CD14-positive monocyte (primary cell): Measurements from ENCODE around the gene CAMTA1. TPM values are rescaled to one million over a fixed set of nuclear protein-coding genes. Genes with fewer than 3 reads are reported as not detected.

Experiments
- DNase-seq, 3 donors: peaks; one replicate each; pipeline ENCODE4 v3.0.0-alpha.2; 2011 to 2022
- H2AFZ ChIP-seq: 2 replicates; pipeline ENCODE4 v1.6.0; 2012; ENCODE audit warnings: mild to moderate bottlenecking, low read depth, low read length, inconsistent platforms; ENCODE audit not compliant: insufficient read depth, poor library complexity, severe bottlenecking
- H3K27ac ChIP-seq, 2 donors: 1 replicate in 1 of 2; 2 replicates in 1 of 2; pipeline ENCODE4 v1.5.1; 2012 to 2013; ENCODE audit warnings: low read length in 2 of 2, control low read depth in 1 of 2, inconsistent platforms in 1 of 2, low read depth in 1 of 2, mild to moderate bottlenecking in 1 of 2
- H3K27me3 ChIP-seq, 2 donors: one replicate each; pipeline versions ENCODE4 v1.6.0 to v1.6.1; 2011 to 2013; ENCODE audit warnings: low read length in 2 of 2; ENCODE audit not compliant: control insufficient read depth in 2 of 2, insufficient read depth in 2 of 2
- H3K36me3 ChIP-seq, 2 donors: replicated peaks in 1 of 2; 1 replicate in 1 of 2; 2 replicates in 1 of 2; pipeline versions ENCODE4 v1.5.1 to v1.6.1; 2012 to 2013; ENCODE audit warnings: low read length in 2 of 2, control low read depth in 1 of 2, inconsistent platforms in 1 of 2, mild to moderate bottlenecking in 1 of 2; ENCODE audit not compliant: insufficient read depth in 2 of 2, control insufficient read depth in 1 of 2
- H3K4me1 ChIP-seq, 2 donors: 1 replicate in 1 of 2; 2 replicates in 1 of 2; pipeline versions ENCODE4 v1.5.1 to v1.6.1; 2012 to 2013; ENCODE audit warnings: low read length in 2 of 2, control low read depth in 1 of 2, inconsistent platforms in 1 of 2, mild to moderate bottlenecking in 1 of 2, moderate library complexity in 1 of 2; ENCODE audit not compliant: insufficient read depth in 2 of 2, control insufficient read depth in 1 of 2
- H3K4me2 ChIP-seq: replicated peaks from 2 replicates; pipeline ENCODE3; 2012; ENCODE audit warnings: low read length, moderate library complexity, mild to moderate bottlenecking; ENCODE audit not compliant: poor library complexity, severe bottlenecking; ENCODE audit errors: extremely low read depth
- H3K4me3 ChIP-seq, 3 experiments: fragments of 200-600 bp in 1 of 3; sonication (generic) in 1 of 3; replicated peaks in 1 of 3; 1 replicate in 2 of 3; 2 replicates in 1 of 3; pipeline ENCODE4 v1.5.1; 2011 to 2013; ENCODE audit warnings: low read length in 3 of 3, mild to moderate bottlenecking in 3 of 3, control low read depth in 2 of 3, low read depth in 2 of 3, inconsistent platforms in 1 of 3, moderate library complexity in 1 of 3
- H3K79me2 ChIP-seq: 2 replicates; pipeline ENCODE4 v1.6.0; 2012; ENCODE audit warnings: mild to moderate bottlenecking, control low read depth, inconsistent platforms, low read length, moderate library complexity; ENCODE audit not compliant: insufficient read depth
- H3K9ac ChIP-seq: 2 replicates; pipeline ENCODE4 v1.6.0; 2017; ENCODE audit warnings: low read length, mild to moderate bottlenecking; ENCODE audit not compliant: insufficient read depth, poor library complexity, severe bottlenecking
- H3K9me3 ChIP-seq, 2 donors: replicated peaks in 1 of 2; 1 replicate in 1 of 2; 2 replicates in 1 of 2; pipeline versions ENCODE4 v1.5.1 to v1.6.1; 2012 to 2013; ENCODE audit warnings: low read length in 2 of 2, control low read depth in 1 of 2; ENCODE audit not compliant: control insufficient read depth in 1 of 2, insufficient read depth in 1 of 2
- H4K20me1 ChIP-seq: 2 replicates; pipeline ENCODE4 v1.6.0; 2012; ENCODE audit warnings: mild to moderate bottlenecking, low read length, control low read depth, moderate library complexity; ENCODE audit not compliant: insufficient read depth
- H3K27ac Mint-ChIP-seq, 7 donors: one replicate each; pipeline ENCODE4 v1.8.0; 2020; ENCODE audit warnings: mild to moderate bottlenecking in 7 of 7, mixed read lengths in 7 of 7, moderate library complexity in 6 of 7, inconsistent platforms in 2 of 7
- H3K27me3 Mint-ChIP-seq, 3 donors: one replicate each; pipeline ENCODE4 v1.8.0; 2021 to 2022; ENCODE audit warnings: low read depth in 3 of 3, mild to moderate bottlenecking in 3 of 3, mixed read lengths in 3 of 3, moderate library complexity in 3 of 3, inconsistent platforms in 1 of 3
- H3K36me3 Mint-ChIP-seq, 2 donors: one replicate each; pipeline ENCODE4 v1.8.0; 2020; ENCODE audit warnings: mixed read lengths in 2 of 2, inconsistent platforms in 1 of 2, mild to moderate bottlenecking in 1 of 2
- H3K4me1 Mint-ChIP-seq: one replicate; pipeline ENCODE4 v1.8.0; 2020; ENCODE audit warnings: mild to moderate bottlenecking, mixed read lengths
- H3K4me3 Mint-ChIP-seq, 2 donors: one replicate each; pipeline ENCODE4 v1.8.0; 2020; ENCODE audit warnings: mild to moderate bottlenecking in 2 of 2, mixed read lengths in 2 of 2, moderate library complexity in 1 of 2
- H3K9me3 Mint-ChIP-seq, 7 donors: one replicate each; pipeline ENCODE4 v1.8.0; 2020 to 2022; ENCODE audit warnings: mixed read lengths in 7 of 7, mild to moderate bottlenecking in 6 of 7, moderate library complexity in 6 of 7, inconsistent platforms in 2 of 7
- CTCF ChIP-seq: fragments of 200-600 bp; IDR thresholded peaks from one replicate; pipeline ENCODE4 v1.8.0; 2022; ENCODE audit warnings: antibody characterized with exemption, mild to moderate bottlenecking
- whole genome bisulfite sequencing: methylation state at CpG from one replicate; pipeline ENCODE4 v1.1.5; 2013; ENCODE audit warnings: missing lambda C conversion rate; ENCODE audit not compliant: insufficient coverage; 5-methylcytosine and 5-hydroxymethylcytosine counted together
- intact Hi-C, 2 donors: fragments of 100-400 bp; cut with micrococcal nuclease; formaldehyde crosslinking; loops; one replicate each; pipeline versions ENCODE4 v1.15.0 to v1.15.1; 2023
- polyA plus RNA-seq, 3 donors: library from polyadenylated mRNA; depleted of rRNA in 1 of 3; unstranded in 2 of 3; stranded (reverse) in 1 of 3; fragments of 300-500 nt in 2 of 3; fragments of >200 nt in 1 of 3; fragmentation: Illumina TruSeq in 2 of 3; gene quantifications; 1 replicate in 2 of 3; 2 replicates in 1 of 3; pipeline ENCODE4 v1.2.3, GENCODE V29; 2012 to 2021

CAMTA1 gene
- polyA plus RNA-seq, 3 donors, result 52.0 to 89.6 (median 78.3) TPM

GRCh38 chr1:7784492-7785071 is 999.3 kb downstream of the CAMTA1 start:
- 59% methylated on average over 43 of the region's 52 CpGs for WGBS
- H3K9me3 ChIP-seq, result peaks cover 1 to 10% of the 10 kb centered on the region in 2 donors
- no peak overlapping the region for H3K4me3 ChIP-seq
- H2AFZ ChIP-seq, result peak overlapping the region; percentile 62
- peaks cover 14 to 18% of the 10 kb centered on the region in 2 donors for H3K36me3 Mint-ChIP-seq
- no peak overlapping the region for H3K9ac ChIP-seq
- H3K27ac ChIP-seq, result no peak overlapping the region
- H3K27ac Mint-ChIP-seq, result peak overlapping the region in 4 of 7 donors; percentile 15 to 76 (median 38)
- peaks cover 11 to 16% of the 10 kb centered on the region in 2 donors for H3K36me3 ChIP-seq
- intact Hi-C loops, result loop anchor here (2.0 to 5.0 kb wide), 3 partner anchors 14 to 178 kb away; partner anchors contain the start of genes PARK7 (in 1 of the 2) and VAMP3 (in 1 of the 2)
- H3K4me2 ChIP-seq, result no peak overlapping the region
- peaks cover 47% of the 10 kb centered on the region for H3K4me1 Mint-ChIP-seq
- TF ChIP-seq CTCF, result no peak
- peaks cover 41 to 53% of the 10 kb centered on the region in 2 donors for H3K4me1 ChIP-seq
- peak overlapping the region; percentile 15 to 21 for H3K4me3 Mint-ChIP-seq
- H3K79me2 ChIP-seq, result no peaks in the 10 kb centered on the region
- peaks cover 0 to 6% (median 0%) of the 10 kb centered on the region in 3 donors for H3K27me3 Mint-ChIP-seq
- no peaks in the 10 kb centered on the region for H3K27me3 ChIP-seq
- peaks cover 3 to 13% (median 9%) of the 10 kb centered on the region in 7 donors for H3K9me3 Mint-ChIP-seq
- DNase-seq, result peak in 1 of 3 donors; percentile 7
- H4K20me1 ChIP-seq, result peaks cover 1% of the 10 kb centered on the region

- H3K27ac Mint-ChIP-seq, result peak overlapping the region in 2 of 7 donors; percentile 15 to 28
- H3K9me3 Mint-ChIP-seq, result peaks cover 7 to 18% (median 14%) of the 10 kb centered on the region in 7 donors
- no peak overlapping the region for H3K4me3 ChIP-seq
- H3K9me3 ChIP-seq, result peaks cover 6 to 11% of the 10 kb centered on the region in 2 donors
- H3K4me2 ChIP-seq, result no peak overlapping the region
- H3K27ac ChIP-seq, result no peak overlapping the region
- H3K36me3 Mint-ChIP-seq, result peaks cover 13 to 16% of the 10 kb centered on the region in 2 donors
- peaks cover 47% of the 10 kb centered on the region for H3K4me1 Mint-ChIP-seq
- H3K27me3 ChIP-seq, result no peaks in the 10 kb centered on the region
- intact Hi-C loops, result loop anchor here in 1 of 2 donors (2.0 kb wide), 1 partner anchor 14 kb away; the partner anchor contains the start of gene VAMP3
- peaks cover 0 to 6% (median 0%) of the 10 kb centered on the region in 3 donors for H3K27me3 Mint-ChIP-seq
- H3K9ac ChIP-seq, result no peak overlapping the region
- no peaks in the 10 kb centered on the region for H4K20me1 ChIP-seq
- no peaks in the 10 kb centered on the region for H3K79me2 ChIP-seq
- no peak for DNase-seq
- no peak overlapping the region for H2AFZ ChIP-seq
- H3K4me1 ChIP-seq, result peaks cover 41 to 53% of the 10 kb centered on the region in 2 donors
- peaks cover 8 to 10% of the 10 kb centered on the region in 2 donors for H3K36me3 ChIP-seq
- peak overlapping the region; percentile 7 to 21 for H3K4me3 Mint-ChIP-seq
- TF ChIP-seq CTCF, result no peak
- 81% methylated on average over 4 of the region's 7 CpGs for WGBS
These were observed 999.9 kb downstream of the CAMTA1 start for GRCh38 chr1:7785108-7785507.
